ENCODE data around the gene RAB8B. TPM values are rescaled to one million over a fixed set of nuclear protein-coding genes. Genes with fewer than 3 reads are reported as not detected.

RAB8B gene
- total and polyA plus RNA-seq, 12 donors = 5.2 to 54.4 (median 35.5) TPM

- Histone ChIP-seq H3K27ac (no peak overlapping the region), H3K36me3 (replicated peaks in 1 of 2) (no peaks in the 10 kb centered on the region), H3K27me3 (no peaks in the 10 kb centered on the region), H3K4me3 (no peak overlapping the region), H3K4me1 (replicated peaks in 1 of 2) (no peaks in the 10 kb centered on the region), H3K9me3 (replicated peaks in 1 of 3) (no peaks in the 10 kb centered on the region)
- TF ChIP-seq POLR2A (IDR thresholded peaks at IDR 0.05) = no peak
- no peak for TF ChIP-seq CTCF (IDR thresholded peaks at IDR 0.05)
- 90 to 100% (median 99%) methylated on average over 2 of the region's 2 CpGs for WGBS, 4 donors
- intact Hi-C loops (cut with DNase I) = no loop called here
- DNase-seq = no peak
These were observed 8.7 kb upstream of the RAB8B start for GRCh38 chr15:63180746-63181145.

GRCh38 chr15:63181648-63182047 lies 7.8 kb upstream of the RAB8B start:
- H3K9me3 ChIP-seq (replicated peaks in 1 of 3) = no peaks in the 10 kb centered on the region
- no peak for DNase-seq
- no peaks in the 10 kb centered on the region for H3K27me3 ChIP-seq
- no peaks in the 10 kb centered on the region for H3K4me1 ChIP-seq (replicated peaks in 1 of 2)
- H3K4me3 ChIP-seq = no peak overlapping the region
- intact Hi-C loops (cut with DNase I) = no loop called here
- H3K27ac ChIP-seq = no peak overlapping the region
- no peaks in the 10 kb centered on the region for H3K36me3 ChIP-seq (replicated peaks in 1 of 2)
- WGBS, 4 donors = 69 to 81% (median 73%) methylated on average over 2 of the region's 2 CpGs
- TF ChIP-seq POLR2A (IDR thresholded peaks at IDR 0.05) (no peak), CTCF (IDR thresholded peaks at IDR 0.05) (no peak)

GRCh38 chr15:63185206-63185605 lies 4.2 kb upstream of the RAB8B start:
- WGBS, 4 donors = 44 to 64% (median 54%) methylated on average over 2 of the region's 2 CpGs
- Histone ChIP-seq H3K27ac (no peak overlapping the region), H3K36me3 (replicated peaks in 1 of 2) (no peaks in the 10 kb centered on the region), H3K4me3 (no peak overlapping the region), H3K9me3 (replicated peaks in 1 of 3) (no peaks in the 10 kb centered on the region), H3K27me3 (no peaks in the 10 kb centered on the region), H3K4me1 (replicated peaks in 1 of 2) (peaks cover 0 to 6% of the 10 kb centered on the region in 2 donors)
- DNase-seq = no peak
- intact Hi-C loops (cut with DNase I) = no loop called here
- TF ChIP-seq POLR2A (IDR thresholded peaks at IDR 0.05) (no peak), CTCF (IDR thresholded peaks at IDR 0.05) (no peak)

GRCh38 chr15:63186065-63186464 lies 3.3 kb upstream of the RAB8B start:
- Histone ChIP-seq H3K36me3 (replicated peaks in 1 of 2) (no peaks in the 10 kb centered on the region), H3K4me3 (no peak overlapping the region), H3K27ac (no peak overlapping the region), H3K9me3 (replicated peaks in 1 of 3) (no peaks in the 10 kb centered on the region), H3K27me3 (no peaks in the 10 kb centered on the region), H3K4me1 (replicated peaks in 1 of 2) (peaks cover 0 to 15% of the 10 kb centered on the region in 2 donors)
- 35 to 87% (median 60%) methylated on average over 2 of the region's 2 CpGs for WGBS, 4 donors
- intact Hi-C loops (cut with DNase I) = no loop called here
- no peak for DNase-seq
- TF ChIP-seq POLR2A (IDR thresholded peaks at IDR 0.05) (no peak), CTCF (IDR thresholded peaks at IDR 0.05) (no peak)
